HepG2 (cell line): ENCODE data around the gene GADD45B. TPM values are rescaled to one million over a fixed set of nuclear protein-coding genes. Genes with fewer than 3 reads are reported as not detected.

ENCODE experiments used
- FIP1L1 ChIP-seq: fragments of 200-400 bp; formaldehyde crosslinking; IDR thresholded peaks from 2 replicates; pipeline ENCODE4 v1.6.1; 2018; ENCODE audit warnings: low read depth, mild to moderate bottlenecking, low read length, moderate library complexity, borderline replicate concordance; ENCODE audit not compliant: insufficient read depth
- HDAC6 ChIP-seq: fragments of 200-600 bp; sonication (generic); IDR thresholded peaks from 2 replicates; pipeline ENCODE4 v1.7.0; 2017; ENCODE audit warnings: mild to moderate bottlenecking, antibody characterized with exemption, low read length, low read depth
- HNF4G ChIP-seq, 2 experiments: sonication (generic) in 1 of 2; formaldehyde crosslinking in 1 of 2; IDR thresholded peaks; 2 replicates each; pipeline versions ENCODE4 v1.4.0 to v1.6.1; 2011 to 2020; ENCODE audit warnings: borderline replicate concordance in 2 of 2, low read depth in 2 of 2, mild to moderate bottlenecking in 2 of 2, low read length in 1 of 2, missing genetic modification reagents in 1 of 2, moderate library complexity in 1 of 2
- KDM5A ChIP-seq: fragments of 200-600 bp; sonication (generic); IDR thresholded peaks from 2 replicates; pipeline ENCODE4 v1.7.0; 2018; ENCODE audit warnings: antibody characterized with exemption, mild to moderate bottlenecking, low read length, borderline replicate concordance
- MAZ ChIP-seq, 2 experiments: sonication (generic) in 1 of 2; formaldehyde crosslinking in 1 of 2; IDR thresholded peaks; 2 replicates each; pipeline versions ENCODE4 v1.5.0 to v1.6.1; 2012 to 2020; ENCODE audit warnings: low read depth in 2 of 2, mild to moderate bottlenecking in 2 of 2, borderline replicate concordance in 1 of 2, improper control_type of control experiment in 1 of 2, low read length in 1 of 2, missing genetic modification reagents in 1 of 2, moderate library complexity in 1 of 2
- MIXL1 ChIP-seq: IDR thresholded peaks from 2 replicates; pipeline ENCODE4 v1.6.1; 2016
- NR1H2 ChIP-seq: sonication (generic); formaldehyde crosslinking; IDR thresholded peaks from 2 replicates; pipeline ENCODE4 v1.8.1; 2022; ENCODE audit warnings: low read depth, missing genetic modification reagents, borderline replicate concordance
- PHF20 ChIP-seq: sonication (generic); formaldehyde crosslinking; IDR thresholded peaks from 2 replicates; pipeline ENCODE4 v1.5.0; 2020; ENCODE audit warnings: mild to moderate bottlenecking, missing genetic modification reagents
- PHF21A ChIP-seq: sonication (generic); formaldehyde crosslinking; IDR thresholded peaks from 2 replicates; pipeline ENCODE4 v1.5.0; 2020; ENCODE audit warnings: mild to moderate bottlenecking, missing genetic modification reagents
- RBFOX2 ChIP-seq: fragments of 200-400 bp; formaldehyde crosslinking; IDR thresholded peaks from 2 replicates; pipeline ENCODE4 v1.6.1; 2017; ENCODE audit warnings: low read depth, mild to moderate bottlenecking, low read length
- ZNF775 ChIP-seq: sonication (generic); formaldehyde crosslinking; IDR thresholded peaks from 2 replicates; pipeline ENCODE4 v1.4.0; 2020; ENCODE audit warnings: missing genetic modification reagents, mild to moderate bottlenecking, moderate library complexity, borderline replicate concordance
- polyA plus RNA-seq, 8 experiments: library from polyadenylated mRNA; depleted of rRNA in 3 of 8; stranded (reverse) in 7 of 8; unstranded in 1 of 8; fragments of >200 nt; fragmentation: Illumina TruSeq in 4 of 8; extraction: Trizol in 4 of 8; gene quantifications; 2 replicates each; pipeline versions ENCODE4 v1.2.1 to v1.2.3, GENCODE V29; 2011 to 2016; ENCODE audit warnings: low read depth in 4 of 8, missing spikeins in 1 of 8, mixed read lengths in 1 of 8; ENCODE audit not compliant: insufficient read depth in 1 of 8
- total RNA-seq, 5 experiments: library from RNA; depleted of rRNA; stranded (reverse); fragments of >200 nt; fragmentation: Illumina TruSeq; extraction: Trizol; gene quantifications; 2 replicates each; pipeline ENCODE4 v1.2.3, GENCODE V29; 2016; ENCODE audit warnings: low read depth in 1 of 5
- TF ChIP-seq, protein P1 (sequence below): sonication (generic); formaldehyde crosslinking; conservative IDR thresholded peaks from 2 replicates; pipeline ENCODE4 v1.8.0; 2022; ENCODE audit warnings: low read depth, missing genetic modification reagents
- TF ChIP-seq, protein P2 (sequence below): sonication (generic); formaldehyde crosslinking; IDR thresholded peaks from 2 replicates; pipeline ENCODE4; 2020; ENCODE audit warnings: missing genetic modification reagents, mild to moderate bottlenecking, borderline replicate concordance
- TF ChIP-seq, protein P3 (sequence below): sonication (generic); IDR thresholded peaks from 2 replicates; pipeline ENCODE4 v1.6.1; 2016; ENCODE audit warnings: low read depth, borderline replicate concordance
- TF ChIP-seq, protein P4 (sequence below): sonication (generic); formaldehyde crosslinking; IDR thresholded peaks from 2 replicates; pipeline ENCODE4 v1.4.0; 2020; ENCODE audit warnings: missing genetic modification reagents, borderline replicate concordance
- TF ChIP-seq, protein P5 (sequence below), 2 experiments: IDR thresholded peaks; 2 replicates each; pipeline ENCODE4 v1.6.1; 2011 to 2012; ENCODE audit warnings: low read length in 2 of 2, borderline replicate concordance in 1 of 2, low read depth in 1 of 2, mild to moderate bottlenecking in 1 of 2, moderate library complexity in 1 of 2

The GADD45B gene
- total and polyA plus RNA-seq, 2 of the 13 experiments (the other 11 are each of a cell fraction or from before 2014, with no cell fraction given), result 4.6 to 34.1 TPM

DNA sequence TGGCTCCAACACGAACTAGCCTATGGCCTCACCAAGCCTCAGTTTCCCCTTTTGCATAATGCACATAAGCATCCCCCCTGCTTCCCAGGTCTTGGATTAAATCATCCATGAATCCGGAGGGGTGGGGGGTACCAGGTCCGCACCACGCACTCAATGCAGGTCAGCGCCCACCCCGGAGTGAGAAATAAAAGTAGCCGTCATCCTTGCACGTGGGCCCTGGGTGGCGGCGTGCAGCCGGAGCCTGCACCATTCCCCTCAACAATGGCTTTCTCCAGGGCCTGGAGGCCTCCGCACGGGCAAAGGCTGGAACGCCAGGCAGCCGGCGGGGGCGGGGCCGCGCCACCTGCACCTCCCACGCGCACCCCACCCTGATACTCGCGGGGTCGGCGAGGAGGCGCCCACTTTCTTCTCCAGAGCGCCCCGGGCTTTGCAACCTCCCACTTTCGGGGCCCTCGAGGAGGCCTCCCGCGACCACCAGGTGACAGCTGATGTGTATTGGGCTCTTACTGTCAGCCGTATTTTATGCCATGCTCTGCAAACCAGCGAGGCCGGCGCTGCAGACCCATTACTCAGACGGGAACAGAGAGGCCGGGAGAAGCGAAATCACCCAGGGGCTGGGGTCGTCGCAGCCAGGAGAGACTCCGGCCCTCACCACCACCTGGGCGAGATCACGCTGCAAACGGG lies 767 bp upstream of the GADD45B start (continued):
- TF ChIP-seq, protein P1, sequence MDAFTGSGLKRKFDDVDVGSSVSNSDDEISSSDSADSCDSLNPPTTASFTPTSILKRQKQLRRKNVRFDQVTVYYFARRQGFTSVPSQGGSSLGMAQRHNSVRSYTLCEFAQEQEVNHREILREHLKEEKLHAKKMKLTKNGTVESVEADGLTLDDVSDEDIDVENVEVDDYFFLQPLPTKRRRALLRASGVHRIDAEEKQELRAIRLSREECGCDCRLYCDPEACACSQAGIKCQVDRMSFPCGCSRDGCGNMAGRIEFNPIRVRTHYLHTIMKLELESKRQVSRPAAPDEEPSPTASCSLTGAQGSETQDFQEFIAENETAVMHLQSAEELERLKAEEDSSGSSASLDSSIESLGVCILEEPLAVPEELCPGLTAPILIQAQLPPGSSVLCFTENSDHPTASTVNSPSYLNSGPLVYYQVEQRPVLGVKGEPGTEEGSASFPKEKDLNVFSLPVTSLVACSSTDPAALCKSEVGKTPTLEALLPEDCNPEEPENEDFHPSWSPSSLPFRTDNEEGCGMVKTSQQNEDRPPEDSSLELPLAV (CRISPR knock-in tag), result no peak
- TF ChIP-seq, protein P2, sequence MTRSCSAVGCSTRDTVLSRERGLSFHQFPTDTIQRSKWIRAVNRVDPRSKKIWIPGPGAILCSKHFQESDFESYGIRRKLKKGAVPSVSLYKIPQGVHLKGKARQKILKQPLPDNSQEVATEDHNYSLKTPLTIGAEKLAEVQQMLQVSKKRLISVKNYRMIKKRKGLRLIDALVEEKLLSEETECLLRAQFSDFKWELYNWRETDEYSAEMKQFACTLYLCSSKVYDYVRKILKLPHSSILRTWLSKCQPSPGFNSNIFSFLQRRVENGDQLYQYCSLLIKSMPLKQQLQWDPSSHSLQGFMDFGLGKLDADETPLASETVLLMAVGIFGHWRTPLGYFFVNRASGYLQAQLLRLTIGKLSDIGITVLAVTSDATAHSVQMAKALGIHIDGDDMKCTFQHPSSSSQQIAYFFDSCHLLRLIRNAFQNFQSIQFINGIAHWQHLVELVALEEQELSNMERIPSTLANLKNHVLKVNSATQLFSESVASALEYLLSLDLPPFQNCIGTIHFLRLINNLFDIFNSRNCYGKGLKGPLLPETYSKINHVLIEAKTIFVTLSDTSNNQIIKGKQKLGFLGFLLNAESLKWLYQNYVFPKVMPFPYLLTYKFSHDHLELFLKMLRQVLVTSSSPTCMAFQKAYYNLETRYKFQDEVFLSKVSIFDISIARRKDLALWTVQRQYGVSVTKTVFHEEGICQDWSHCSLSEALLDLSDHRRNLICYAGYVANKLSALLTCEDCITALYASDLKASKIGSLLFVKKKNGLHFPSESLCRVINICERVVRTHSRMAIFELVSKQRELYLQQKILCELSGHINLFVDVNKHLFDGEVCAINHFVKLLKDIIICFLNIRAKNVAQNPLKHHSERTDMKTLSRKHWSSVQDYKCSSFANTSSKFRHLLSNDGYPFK, result no peak
- TF ChIP-seq, protein P3, sequence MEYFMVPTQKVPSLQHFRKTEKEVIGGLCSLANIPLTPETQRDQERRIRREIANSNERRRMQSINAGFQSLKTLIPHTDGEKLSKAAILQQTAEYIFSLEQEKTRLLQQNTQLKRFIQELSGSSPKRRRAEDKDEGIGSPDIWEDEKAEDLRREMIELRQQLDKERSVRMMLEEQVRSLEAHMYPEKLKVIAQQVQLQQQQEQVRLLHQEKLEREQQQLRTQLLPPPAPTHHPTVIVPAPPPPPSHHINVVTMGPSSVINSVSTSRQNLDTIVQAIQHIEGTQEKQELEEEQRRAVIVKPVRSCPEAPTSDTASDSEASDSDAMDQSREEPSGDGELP, result 0 out of 2 replicates have a peak, but pooled peaks have one; percentile 9
- TF ChIP-seq PHF21A (0 out of 2 replicates have a peak, but pooled peaks have one; percentile 1), FIP1L1 (no peak), MAZ (IDR thresholded peaks at IDR 0.05; ENCODE audit: borderline replicate concordance, low read depth, low read length) (no peak), MAZ (CRISPR knock-in tag; IDR thresholded peaks at IDR 0.05; ENCODE audit: low read depth) (no peak), PHF20 (CRISPR knock-in tag) (no peak), MIXL1 (no peak), HDAC6 (no peak), ZNF775 (CRISPR knock-in tag) (no peak), NR1H2 (CRISPR knock-in tag) (no peak), KDM5A (no peak), HNF4G (IDR thresholded peaks at IDR 0.05; ENCODE audit: borderline replicate concordance, low read depth, low read length) (no peak), HNF4G (CRISPR knock-in tag; IDR thresholded peaks at IDR 0.05; ENCODE audit: borderline replicate concordance, low read depth) (no peak), RBFOX2 (no peak)
- TF ChIP-seq, protein P4, sequence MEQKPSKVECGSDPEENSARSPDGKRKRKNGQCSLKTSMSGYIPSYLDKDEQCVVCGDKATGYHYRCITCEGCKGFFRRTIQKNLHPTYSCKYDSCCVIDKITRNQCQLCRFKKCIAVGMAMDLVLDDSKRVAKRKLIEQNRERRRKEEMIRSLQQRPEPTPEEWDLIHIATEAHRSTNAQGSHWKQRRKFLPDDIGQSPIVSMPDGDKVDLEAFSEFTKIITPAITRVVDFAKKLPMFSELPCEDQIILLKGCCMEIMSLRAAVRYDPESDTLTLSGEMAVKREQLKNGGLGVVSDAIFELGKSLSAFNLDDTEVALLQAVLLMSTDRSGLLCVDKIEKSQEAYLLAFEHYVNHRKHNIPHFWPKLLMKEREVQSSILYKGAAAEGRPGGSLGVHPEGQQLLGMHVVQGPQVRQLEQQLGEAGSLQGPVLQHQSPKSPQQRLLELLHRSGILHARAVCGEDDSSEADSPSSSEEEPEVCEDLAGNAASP (CRISPR knock-in tag), result no peak
- TF ChIP-seq, protein P5, sequence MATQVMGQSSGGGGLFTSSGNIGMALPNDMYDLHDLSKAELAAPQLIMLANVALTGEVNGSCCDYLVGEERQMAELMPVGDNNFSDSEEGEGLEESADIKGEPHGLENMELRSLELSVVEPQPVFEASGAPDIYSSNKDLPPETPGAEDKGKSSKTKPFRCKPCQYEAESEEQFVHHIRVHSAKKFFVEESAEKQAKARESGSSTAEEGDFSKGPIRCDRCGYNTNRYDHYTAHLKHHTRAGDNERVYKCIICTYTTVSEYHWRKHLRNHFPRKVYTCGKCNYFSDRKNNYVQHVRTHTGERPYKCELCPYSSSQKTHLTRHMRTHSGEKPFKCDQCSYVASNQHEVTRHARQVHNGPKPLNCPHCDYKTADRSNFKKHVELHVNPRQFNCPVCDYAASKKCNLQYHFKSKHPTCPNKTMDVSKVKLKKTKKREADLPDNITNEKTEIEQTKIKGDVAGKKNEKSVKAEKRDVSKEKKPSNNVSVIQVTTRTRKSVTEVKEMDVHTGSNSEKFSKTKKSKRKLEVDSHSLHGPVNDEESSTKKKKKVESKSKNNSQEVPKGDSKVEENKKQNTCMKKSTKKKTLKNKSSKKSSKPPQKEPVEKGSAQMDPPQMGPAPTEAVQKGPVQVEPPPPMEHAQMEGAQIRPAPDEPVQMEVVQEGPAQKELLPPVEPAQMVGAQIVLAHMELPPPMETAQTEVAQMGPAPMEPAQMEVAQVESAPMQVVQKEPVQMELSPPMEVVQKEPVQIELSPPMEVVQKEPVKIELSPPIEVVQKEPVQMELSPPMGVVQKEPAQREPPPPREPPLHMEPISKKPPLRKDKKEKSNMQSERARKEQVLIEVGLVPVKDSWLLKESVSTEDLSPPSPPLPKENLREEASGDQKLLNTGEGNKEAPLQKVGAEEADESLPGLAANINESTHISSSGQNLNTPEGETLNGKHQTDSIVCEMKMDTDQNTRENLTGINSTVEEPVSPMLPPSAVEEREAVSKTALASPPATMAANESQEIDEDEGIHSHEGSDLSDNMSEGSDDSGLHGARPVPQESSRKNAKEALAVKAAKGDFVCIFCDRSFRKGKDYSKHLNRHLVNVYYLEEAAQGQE (IDR thresholded peaks at IDR 0.05; ENCODE audit: borderline replicate concordance in 1 of 2, low read depth in 1 of 2, low read length in 2 of 2), result no peak
